ENCODE measurements around the gene PCLO.

DNA sequence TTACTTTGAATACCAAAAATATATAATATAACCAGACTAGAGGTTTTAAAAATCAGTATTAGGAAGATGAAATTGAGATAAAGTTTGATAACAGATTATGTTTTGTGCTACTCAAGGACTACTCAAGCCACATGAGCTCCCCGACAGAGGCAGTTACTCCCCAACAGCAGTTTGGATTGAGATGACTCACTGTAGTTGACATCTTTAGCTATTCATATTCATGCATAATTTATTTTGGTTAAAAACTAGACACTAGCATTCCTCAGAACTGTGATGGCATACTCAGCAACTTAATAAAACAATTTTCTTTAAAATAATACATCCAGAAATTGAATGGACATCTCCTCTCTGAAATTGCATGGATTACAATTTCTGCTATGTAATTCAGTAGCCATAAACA, 19.6 kb downstream of the PCLO start:
- TF ChIP-seq, protein P1, sequence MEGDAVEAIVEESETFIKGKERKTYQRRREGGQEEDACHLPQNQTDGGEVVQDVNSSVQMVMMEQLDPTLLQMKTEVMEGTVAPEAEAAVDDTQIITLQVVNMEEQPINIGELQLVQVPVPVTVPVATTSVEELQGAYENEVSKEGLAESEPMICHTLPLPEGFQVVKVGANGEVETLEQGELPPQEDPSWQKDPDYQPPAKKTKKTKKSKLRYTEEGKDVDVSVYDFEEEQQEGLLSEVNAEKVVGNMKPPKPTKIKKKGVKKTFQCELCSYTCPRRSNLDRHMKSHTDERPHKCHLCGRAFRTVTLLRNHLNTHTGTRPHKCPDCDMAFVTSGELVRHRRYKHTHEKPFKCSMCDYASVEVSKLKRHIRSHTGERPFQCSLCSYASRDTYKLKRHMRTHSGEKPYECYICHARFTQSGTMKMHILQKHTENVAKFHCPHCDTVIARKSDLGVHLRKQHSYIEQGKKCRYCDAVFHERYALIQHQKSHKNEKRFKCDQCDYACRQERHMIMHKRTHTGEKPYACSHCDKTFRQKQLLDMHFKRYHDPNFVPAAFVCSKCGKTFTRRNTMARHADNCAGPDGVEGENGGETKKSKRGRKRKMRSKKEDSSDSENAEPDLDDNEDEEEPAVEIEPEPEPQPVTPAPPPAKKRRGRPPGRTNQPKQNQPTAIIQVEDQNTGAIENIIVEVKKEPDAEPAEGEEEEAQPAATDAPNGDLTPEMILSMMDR (conservative IDR thresholded peaks at IDR 0.05 in 1 of 2, IDR thresholded peaks at IDR 0.05 in 1 of 2; ENCODE audit: extremely low read depth in 1 of 2, insufficient read depth in 1 of 2, low read depth in 1 of 2, low read length in 2 of 2), result no peak
- TF ChIP-seq EZH2 (IDR thresholded peaks at IDR 0.05; ENCODE audit: borderline replicate concordance, low read length), result no peak

Measured in mammary epithelial cell (primary cell).